Right atrium auricular region (tissue), 2 donors: ENCODE data around the gene DOCK3. TPM values are rescaled to one million over a fixed set of nuclear protein-coding genes. Genes with fewer than 3 reads are reported as not detected.
"Not testable (repeated sequence)": the region's sequence is repeated elsewhere in the genome, so short reads cannot be mapped to it uniquely, and the experiment has no call there.

Experiments used
- DNase-seq: peaks from one replicate; pipeline ENCODE4 v3.0.0-alpha.2; 2019; ENCODE audit warnings: low spot score
- H3K27ac ChIP-seq, 2 donors: fragments of 200-600 bp; sonication (generic); 1 replicate in 1 of 2; 2 replicates in 1 of 2; pipeline ENCODE4 v1.5.1; 2016 to 2019
- H3K27me3 ChIP-seq, 2 donors: fragments of 200-600 bp; sonication (generic); one replicate each; pipeline versions ENCODE4 v1.5.1 to v1.6.0; 2017 to 2019
- H3K36me3 ChIP-seq: fragments of 200-600 bp; sonication (generic); one replicate; pipeline ENCODE4 v1.5.1; 2016
- H3K4me1 ChIP-seq, 2 donors: fragments of 200-600 bp; sonication (generic); one replicate each; pipeline versions ENCODE4 v1.5.1 to v1.6.0; 2017 to 2019
- H3K4me3 ChIP-seq, 2 donors: fragments of 200-600 bp; sonication (generic); 1 replicate in 1 of 2; 2 replicates in 1 of 2; pipeline ENCODE4 v1.5.1; 2017 to 2019; ENCODE audit warnings: mild to moderate bottlenecking in 1 of 2, moderate library complexity in 1 of 2
- H3K9me3 ChIP-seq, 2 donors: fragments of 200-600 bp; sonication (generic); one replicate each; pipeline ENCODE4 v1.5.1; 2019
- CTCF ChIP-seq, 2 donors: fragments of 200-600 bp; sonication (generic); IDR thresholded peaks; one replicate each; pipeline ENCODE4 v1.5.1; 2019; ENCODE audit warnings: antibody characterized with exemption in 2 of 2
- total RNA-seq, 2 donors: library from RNA; depleted of rRNA; stranded (reverse); fragments of >200 nt; gene quantifications; one replicate each; pipeline ENCODE4 v1.1.0, GENCODE V29; 2016

The DOCK3 gene
- total RNA-seq, 2 donors from 2014 or later, result 2.7 to 4.6 TPM

GRCh38 chr3:50890688-50891344, 216.1 kb downstream of the DOCK3 start:
- DNase-seq, result no peak
- H3K27me3 ChIP-seq, result no peaks in the 10 kb centered on the region
- no peak for TF ChIP-seq CTCF (IDR thresholded peaks at IDR 0.05)
- H3K36me3 ChIP-seq, result no peaks in the 10 kb centered on the region
- peaks cover 0 to 15% of the 10 kb centered on the region in 2 donors for H3K9me3 ChIP-seq
- no peak overlapping the region for H3K27ac ChIP-seq
- H3K4me1 ChIP-seq, result no peaks in the 10 kb centered on the region
- no peak overlapping the region for H3K4me3 ChIP-seq

- not testable (repeated sequence) for H3K27me3 ChIP-seq, DNase-seq, H3K9me3 ChIP-seq
These were observed 226.4 kb downstream of the DOCK3 start for GRCh38 chr3:50901097-50901496.

GRCh38 chr3:50912746-50913145, 238.0 kb downstream of the DOCK3 start:
- no peak overlapping the region for H3K4me3 ChIP-seq
- DNase-seq, result no peak
- no peaks in the 10 kb centered on the region for H3K27me3 ChIP-seq

More at GRCh38 chr3:50901097-50901496, 226.4 kb downstream of the DOCK3 start:
- H3K36me3 ChIP-seq, H3K4me1 ChIP-seq, H3K27ac ChIP-seq, H3K4me3 ChIP-seq: not testable (repeated sequence)

GRCh38 chr3:50913260-50913659, 238.5 kb downstream of the DOCK3 start:
- DNase-seq, result no peak
- Histone ChIP-seq H3K4me1 (no peaks in the 10 kb centered on the region), H3K4me3 (no peak overlapping the region), H3K27ac (no peak overlapping the region), H3K9me3 (no peaks in the 10 kb centered on the region), H3K27me3 (no peaks in the 10 kb centered on the region), H3K36me3 (no peaks in the 10 kb centered on the region)
- TF ChIP-seq CTCF (IDR thresholded peaks at IDR 0.05), result no peak

More at GRCh38 chr3:50912746-50913145, 238.0 kb downstream of the DOCK3 start:
- Histone ChIP-seq H3K36me3 (no peaks in the 10 kb centered on the region), H3K4me1 (no peaks in the 10 kb centered on the region), H3K27ac (no peak overlapping the region), H3K9me3 (no peaks in the 10 kb centered on the region)
- no peak for TF ChIP-seq CTCF (IDR thresholded peaks at IDR 0.05)

- H3K36me3 ChIP-seq, H3K27ac ChIP-seq, H3K9me3 ChIP-seq, H3K4me1 ChIP-seq, H3K4me3 ChIP-seq, DNase-seq, H3K27me3 ChIP-seq: not testable (repeated sequence)
These were observed 247.3 kb downstream of the DOCK3 start for GRCh38 chr3:50922071-50922470.

- DNase-seq, result no peak
- Histone ChIP-seq H3K9me3 (peaks cover 0 to 4% of the 10 kb centered on the region in 2 donors), H3K27me3 (no peaks in the 10 kb centered on the region), H3K27ac (no peak overlapping the region), H3K4me3 (no peak overlapping the region), H3K36me3 (no peaks in the 10 kb centered on the region), H3K4me1 (no peaks in the 10 kb centered on the region)
- no peak for TF ChIP-seq CTCF (IDR thresholded peaks at IDR 0.05)
These were observed 249.2 kb downstream of the DOCK3 start for GRCh38 chr3:50923955-50924354.

GRCh38 chr3:50924638-50925037, 249.9 kb downstream of the DOCK3 start:
- H3K4me1 ChIP-seq, result no peaks in the 10 kb centered on the region
- H3K27ac ChIP-seq, result no peak overlapping the region
- H3K9me3 ChIP-seq, result peaks cover 0 to 4% of the 10 kb centered on the region in 2 donors
- no peaks in the 10 kb centered on the region for H3K27me3 ChIP-seq
- no peaks in the 10 kb centered on the region for H3K36me3 ChIP-seq
- DNase-seq, result no peak
- no peak overlapping the region for H3K4me3 ChIP-seq
- TF ChIP-seq CTCF (IDR thresholded peaks at IDR 0.05), result no peak
